SU-DHL-6 (cell line): ENCODE data around the gene ARHGEF4.

Experiments
- H2AFZ ChIP-seq: fragments of 200-600 bp; sonication (generic); 2 replicates; pipeline ENCODE4 v1.6.1; 2014; ENCODE audit warnings: low read depth, mild to moderate bottlenecking, moderate library complexity, mixed read lengths, antibody characterized with exemption, low read length; ENCODE audit not compliant: severe bottlenecking
- H3F3A ChIP-seq: fragments of 200-600 bp; shearing (Covaris generic); 2 replicates; pipeline ENCODE4 v1.6.0; 2016; ENCODE audit warnings: antibody characterized with exemption, mild to moderate bottlenecking; ENCODE audit not compliant: insufficient read depth
- H3K27ac ChIP-seq: fragments of 200-600 bp; sonication (generic); 2 replicates; pipeline ENCODE4 v1.5.1; 2016; ENCODE audit warnings: low read depth, mild to moderate bottlenecking, low read length, moderate library complexity, mixed read lengths
- H3K27me3 ChIP-seq: fragments of 200-600 bp; sonication (generic), shearing (Covaris generic); 2 replicates; pipeline ENCODE4 v1.6.0; 2014; ENCODE audit warnings: mild to moderate bottlenecking, low read length
- H3K36me3 ChIP-seq: fragments of 200-600 bp; sonication (generic); 2 replicates; pipeline ENCODE4 v1.6.1; 2014; ENCODE audit warnings: mild to moderate bottlenecking, low read length, mixed read lengths
- H3K4me2 ChIP-seq: fragments of 300-600, 200-600 bp; shearing (Covaris generic), sonication (generic); 2 replicates; pipeline ENCODE4 v1.6.0; 2014; ENCODE audit warnings: low read length, low read depth, mild to moderate bottlenecking; ENCODE audit not compliant: poor library complexity, severe bottlenecking
- H3K4me3 ChIP-seq: fragments of 200-600 bp; sonication (generic); 2 replicates; pipeline ENCODE4 v1.5.1; 2014; ENCODE audit warnings: antibody characterized with exemption, low read length, mild to moderate bottlenecking, mixed read lengths; ENCODE audit not compliant: insufficient read depth, poor library complexity, severe bottlenecking
- H3K79me2 ChIP-seq: fragments of 200-600 bp; sonication (generic); 2 replicates; pipeline ENCODE4 v1.6.1; 2014; ENCODE audit warnings: mild to moderate bottlenecking, low read length, moderate library complexity; ENCODE audit not compliant: insufficient read depth
- H3K9ac ChIP-seq: fragments of 200-600 bp; sonication (generic); 2 replicates; pipeline ENCODE4 v1.7.0; 2014; ENCODE audit warnings: mild to moderate bottlenecking, low read length
- H3K9me2 ChIP-seq: fragments of 200-600 bp; sonication (generic); replicated peaks from 2 replicates; pipeline ENCODE4 v1.6.1; 2014; ENCODE audit warnings: low read length; ENCODE audit not compliant: insufficient read depth
- H3K9me3 ChIP-seq: fragments of 200-600 bp; sonication (generic); 2 replicates; pipeline ENCODE4 v1.6.1; 2014; ENCODE audit warnings: low read length, mixed read lengths; ENCODE audit not compliant: insufficient read depth
- H4K20me1 ChIP-seq: fragments of 200-600 bp; sonication (generic); 2 replicates; pipeline ENCODE4 v1.6.1; 2014; ENCODE audit warnings: low read depth, mild to moderate bottlenecking, antibody characterized with exemption, low read length, moderate library complexity, mixed read lengths
- CTCF ChIP-seq: fragments of 200-600 bp; sonication (generic); IDR thresholded peaks from one replicate; pipeline ENCODE4 v1.5.1; 2017; ENCODE audit warnings: antibody characterized with exemption, mild to moderate bottlenecking, low read length, moderate library complexity; ENCODE audit not compliant: insufficient read depth, poor library complexity, severe bottlenecking
- EZH2phosphoT487 ChIP-seq: fragments of 200-600 bp; sonication (generic), shearing (Covaris generic); conservative IDR thresholded peaks from 2 replicates; pipeline ENCODE4 v1.6.1; 2018; ENCODE audit warnings: mild to moderate bottlenecking, antibody characterized with exemption, low read length, moderate library complexity, mixed read lengths

Gene ARHGEF4

GRCh38 chr2:130824492-130825061 lies 12.1 kb upstream of the ARHGEF4 start:
- H3K9me2 ChIP-seq: no peaks in the 10 kb centered on the region
- H3K79me2 ChIP-seq: no peaks in the 10 kb centered on the region
- no peaks in the 10 kb centered on the region for H3F3A ChIP-seq
- H3K9ac ChIP-seq: no peak overlapping the region
- H2AFZ ChIP-seq: no peak overlapping the region
- no peak overlapping the region for H3K4me3 ChIP-seq
- H3K27me3 ChIP-seq: no peaks in the 10 kb centered on the region
- H3K4me2 ChIP-seq: no peak overlapping the region
- H3K27ac ChIP-seq: no peak overlapping the region
- no peaks in the 10 kb centered on the region for H4K20me1 ChIP-seq
- no peak for TF ChIP-seq CTCF
- TF ChIP-seq EZH2phosphoT487: no peak
- H3K36me3 ChIP-seq: no peaks in the 10 kb centered on the region
- H3K9me3 ChIP-seq: no peaks in the 10 kb centered on the region

- Histone ChIP-seq H3K27ac (no peak overlapping the region), H3F3A (no peaks in the 10 kb centered on the region), H3K4me2 (no peak overlapping the region), H2AFZ (no peak overlapping the region), H3K4me3 (no peak overlapping the region), H3K9me2 (no peaks in the 10 kb centered on the region), H3K36me3 (no peaks in the 10 kb centered on the region), H3K27me3 (no peaks in the 10 kb centered on the region), H3K9ac (no peak overlapping the region), H3K79me2 (no peaks in the 10 kb centered on the region), H3K9me3 (no peaks in the 10 kb centered on the region), H4K20me1 (no peaks in the 10 kb centered on the region)
- TF ChIP-seq EZH2phosphoT487: no peak
- no peak for TF ChIP-seq CTCF
Observed at GRCh38 chr2:130825231-130825965, 11.3 kb upstream of the ARHGEF4 start.

- H3K9me3 ChIP-seq: no peaks in the 10 kb centered on the region
- H3K9me2 ChIP-seq: no peaks in the 10 kb centered on the region
- H4K20me1 ChIP-seq: no peaks in the 10 kb centered on the region
- no peak overlapping the region for H2AFZ ChIP-seq
- no peaks in the 10 kb centered on the region for H3K36me3 ChIP-seq
- H3K9ac ChIP-seq: no peak overlapping the region
- no peak overlapping the region for H3K27ac ChIP-seq
- no peak for TF ChIP-seq CTCF
- no peak for TF ChIP-seq EZH2phosphoT487
- no peak overlapping the region for H3K4me3 ChIP-seq
- no peak overlapping the region for H3K4me2 ChIP-seq
- H3K79me2 ChIP-seq: no peaks in the 10 kb centered on the region
- H3F3A ChIP-seq: no peaks in the 10 kb centered on the region
- H3K27me3 ChIP-seq: no peaks in the 10 kb centered on the region
Observed at GRCh38 chr2:130825966-130826253, 10.8 kb upstream of the ARHGEF4 start.
